B cell (primary cell): ENCODE data around the gene SEMA3E. TPM values are rescaled to one million over a fixed set of nuclear protein-coding genes. Genes with fewer than 3 reads are reported as not detected.

Experiments used
- ATAC-seq: fragments of 200-7000 bp; cut with Tn5 transposase; one replicate; pipeline ENCODE4 v1.10.0; 2021; ENCODE audit warnings: low read depth, mild to moderate bottlenecking, moderate number of reproducible peaks, moderate library complexity
- CTCF ChIA-PET: fragments of 350-600 bp; sonication (Branson Sonifier 250); formaldehyde crosslinking; loops from one replicate; lab custom pipeline; 2021; ENCODE audit warnings: antibody characterized with exemption, inconsistent platforms; lab: Charles Lee
- POLR2A ChIA-PET: fragments of 350-600 bp; sonication (Branson Sonifier 250); formaldehyde crosslinking; loops from one replicate; lab custom pipeline; 2021; ENCODE audit warnings: antibody characterized with exemption; lab: Charles Lee
- DNase-seq: peaks from one replicate; pipeline ENCODE4 v3.0.0; 2013
- H2AFZ ChIP-seq: 2 replicates; pipeline ENCODE4 v1.6.1; 2012; ENCODE audit warnings: mild to moderate bottlenecking, low read depth, low read length; ENCODE audit not compliant: insufficient read depth, poor library complexity, severe bottlenecking
- H3K27ac ChIP-seq, 2 donors: 1 replicate in 1 of 2; 2 replicates in 1 of 2; pipeline ENCODE4 v1.5.1; 2012 to 2013; ENCODE audit warnings: low read length in 2 of 2, mild to moderate bottlenecking in 2 of 2, moderate library complexity in 1 of 2
- H3K27me3 ChIP-seq, 4 experiments: fragments of 200-600 bp in 1 of 4; sonication (generic) in 1 of 4; replicated peaks in 1 of 4; 1 replicate in 2 of 4; 2 replicates in 2 of 4; pipeline versions ENCODE4 v1.6.1 to v1.7.0; 2013 to 2016; ENCODE audit warnings: low read length in 3 of 4, mild to moderate bottlenecking in 2 of 4, mixed read lengths in 1 of 4, moderate library complexity in 1 of 4; ENCODE audit not compliant: insufficient read depth in 4 of 4, control insufficient read depth in 3 of 4; ENCODE audit errors: control extremely low read depth in 1 of 4
- H3K36me3 ChIP-seq, 2 experiments: replicated peaks in 1 of 2; 1 replicate in 1 of 2; 2 replicates in 1 of 2; pipeline versions ENCODE4 v1.6.1 to v1.7.1; 2013; ENCODE audit warnings: low read length in 1 of 2; ENCODE audit not compliant: insufficient read depth in 2 of 2, control insufficient read depth in 1 of 2; ENCODE audit errors: control extremely low read depth in 1 of 2, extremely low read depth in 1 of 2
- H3K4me1 ChIP-seq, 2 donors: fragments of 200-600 bp in 1 of 2; sonication (generic) in 1 of 2; 1 replicate in 1 of 2; 2 replicates in 1 of 2; pipeline versions ENCODE4 v1.5.1 to v1.6.1; 2013 to 2017; ENCODE audit warnings: low read length in 2 of 2; ENCODE audit not compliant: control insufficient read depth in 2 of 2, insufficient read depth in 2 of 2
- H3K4me2 ChIP-seq: replicated peaks from 2 replicates; pipeline ENCODE3; 2012; ENCODE audit warnings: mild to moderate bottlenecking, low read depth, low read length; ENCODE audit not compliant: poor library complexity, severe bottlenecking
- H3K4me3 ChIP-seq, 5 experiments: fragments of 200-600 bp in 1 of 5; sonication (generic) in 1 of 5; 1 replicate in 3 of 5; 2 replicates in 2 of 5; pipeline versions ENCODE4 v1.5.1 to v1.7.0; 2011 to 2016; ENCODE audit warnings: low read length in 4 of 5, mild to moderate bottlenecking in 4 of 5, low read depth in 2 of 5, control low read depth in 1 of 5, moderate library complexity in 1 of 5; ENCODE audit not compliant: insufficient read depth in 1 of 5; ENCODE audit errors: control extremely low read depth in 1 of 5, extremely low read depth in 1 of 5
- H3K79me2 ChIP-seq: fragments of 200-600 bp; sonication (generic); one replicate; pipeline ENCODE4 v1.6.0; 2016; ENCODE audit warnings: low read length; ENCODE audit not compliant: control insufficient read depth, insufficient read depth
- H3K9ac ChIP-seq: fragments of 200-600 bp; sonication (generic); 2 replicates; pipeline ENCODE4 v1.6.1; 2017; ENCODE audit warnings: mild to moderate bottlenecking, low read length, moderate library complexity
- H3K9me3 ChIP-seq, 3 donors: one replicate each; pipeline versions ENCODE4 v1.6.1 to v1.7.1; 2013; ENCODE audit warnings: low read length in 2 of 3; ENCODE audit not compliant: control insufficient read depth in 2 of 3, insufficient read depth in 1 of 3; ENCODE audit errors: control extremely low read depth in 1 of 3
- H4K20me1 ChIP-seq: 2 replicates; pipeline ENCODE4 v1.6.0; 2012; ENCODE audit warnings: mild to moderate bottlenecking, low read length; ENCODE audit not compliant: insufficient read depth, control insufficient read depth, poor library complexity, severe bottlenecking
- H3K27ac Mint-ChIP-seq: one replicate; pipeline ENCODE4 v1.8.0; 2021; ENCODE audit warnings: mixed read lengths
- H3K27me3 Mint-ChIP-seq: one replicate; pipeline ENCODE4 v1.8.0; 2021; ENCODE audit warnings: mixed read lengths
- H3K4me1 Mint-ChIP-seq: one replicate; pipeline ENCODE4 v1.8.0; 2021; ENCODE audit warnings: mixed read lengths
- H3K4me3 Mint-ChIP-seq: one replicate; pipeline ENCODE4 v1.8.0; 2021; ENCODE audit warnings: mixed read lengths
- H3K9me3 Mint-ChIP-seq: one replicate; pipeline ENCODE4 v1.8.0; 2022; ENCODE audit warnings: mixed read lengths; ENCODE audit not compliant: insufficient read depth
- EZH2 ChIP-seq: IDR thresholded peaks from 2 replicates; pipeline ENCODE4 v1.6.1; 2012; ENCODE audit warnings: borderline replicate concordance, low read depth, mild to moderate bottlenecking, moderate library complexity, low read length; ENCODE audit not compliant: insufficient read depth, poor library complexity, severe bottlenecking
- WGBS: methylation state at CpG from one replicate; pipeline ENCODE4 v1.1.5; 2013; ENCODE audit warnings: missing lambda C conversion rate; ENCODE audit not compliant: insufficient coverage; 5-methylcytosine and 5-hydroxymethylcytosine counted together
- intact Hi-C: fragments of 100-400 bp; cut with micrococcal nuclease; formaldehyde crosslinking; loops from one replicate; pipeline ENCODE4 v1.10.0; 2022
- polyA plus RNA-seq: library from polyadenylated mRNA; depleted of rRNA; stranded (reverse); fragments of >200 nt; gene quantifications from 2 replicates; pipeline ENCODE4 v1.2.3, GENCODE V29; 2012
- total RNA-seq, 2 donors: library from RNA; stranded (reverse); fragments of 120-200 nt in 1 of 2; gene quantifications; 1 replicate in 1 of 2; 2 replicates in 1 of 2; pipeline versions ENCODE4 v1.2.3 to v1.2.4, GENCODE V29; 2013 to 2022
- TF ChIP-seq, protein P1 (sequence below): fragments of 200-600 bp; IDR thresholded peaks from one replicate; pipeline ENCODE4 v1.8.0; 2022; ENCODE audit warnings: antibody characterized with exemption, mild to moderate bottlenecking

Gene SEMA3E
- total and polyA plus RNA-seq, 2 donors (not counting 1 experiment from before 2014, with no cell fraction given) = not detected

DNA sequence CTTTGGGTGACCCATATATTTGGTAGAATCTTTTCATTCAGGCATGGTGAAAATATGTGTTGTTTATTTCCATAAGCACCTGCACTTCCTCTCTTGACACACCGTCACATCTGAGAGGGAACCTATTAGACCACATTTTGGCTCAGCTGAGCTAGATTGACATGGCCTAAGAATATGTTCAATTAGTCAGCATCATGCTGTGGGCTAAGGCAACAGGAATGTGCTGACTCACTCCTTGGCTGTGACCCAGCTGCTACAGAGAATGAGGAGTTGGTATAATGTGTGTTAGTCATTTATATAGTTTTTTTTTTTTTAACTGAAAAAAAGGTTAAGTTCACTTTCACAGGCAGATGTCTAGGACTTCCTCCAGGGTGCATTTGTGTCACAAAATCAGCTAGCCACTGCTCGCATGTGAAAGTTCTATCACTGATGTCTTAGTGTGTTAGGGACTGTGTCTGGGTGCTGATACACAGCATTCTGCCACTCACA, 180.6 kb downstream of the SEMA3E start:
- H3K27me3 Mint-ChIP-seq = no peaks in the 10 kb centered on the region
- no peak overlapping the region for H3K27ac ChIP-seq
- H2AFZ ChIP-seq = no peak overlapping the region
- no peak for TF ChIP-seq EZH2
- TF ChIP-seq, protein P1, sequence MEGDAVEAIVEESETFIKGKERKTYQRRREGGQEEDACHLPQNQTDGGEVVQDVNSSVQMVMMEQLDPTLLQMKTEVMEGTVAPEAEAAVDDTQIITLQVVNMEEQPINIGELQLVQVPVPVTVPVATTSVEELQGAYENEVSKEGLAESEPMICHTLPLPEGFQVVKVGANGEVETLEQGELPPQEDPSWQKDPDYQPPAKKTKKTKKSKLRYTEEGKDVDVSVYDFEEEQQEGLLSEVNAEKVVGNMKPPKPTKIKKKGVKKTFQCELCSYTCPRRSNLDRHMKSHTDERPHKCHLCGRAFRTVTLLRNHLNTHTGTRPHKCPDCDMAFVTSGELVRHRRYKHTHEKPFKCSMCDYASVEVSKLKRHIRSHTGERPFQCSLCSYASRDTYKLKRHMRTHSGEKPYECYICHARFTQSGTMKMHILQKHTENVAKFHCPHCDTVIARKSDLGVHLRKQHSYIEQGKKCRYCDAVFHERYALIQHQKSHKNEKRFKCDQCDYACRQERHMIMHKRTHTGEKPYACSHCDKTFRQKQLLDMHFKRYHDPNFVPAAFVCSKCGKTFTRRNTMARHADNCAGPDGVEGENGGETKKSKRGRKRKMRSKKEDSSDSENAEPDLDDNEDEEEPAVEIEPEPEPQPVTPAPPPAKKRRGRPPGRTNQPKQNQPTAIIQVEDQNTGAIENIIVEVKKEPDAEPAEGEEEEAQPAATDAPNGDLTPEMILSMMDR = no peak
- CTCF ChIA-PET = no interaction called here
- intact Hi-C loops = no loop called here
- H3K9me3 Mint-ChIP-seq = no peaks in the 10 kb centered on the region
- H3K27ac Mint-ChIP-seq = no peak overlapping the region
- no peaks in the 10 kb centered on the region for H3K36me3 ChIP-seq
- no peak overlapping the region for H3K4me2 ChIP-seq
- no peaks in the 10 kb centered on the region for H3K9me3 ChIP-seq
- H3K4me3 ChIP-seq = no peak overlapping the region
- no peaks in the 10 kb centered on the region for H4K20me1 ChIP-seq
- WGBS = no CpG with 5 or more reads among the region's 2 CpGs
- POLR2A ChIA-PET = no interaction called here
- H3K9ac ChIP-seq = no peak overlapping the region
- no peaks in the 10 kb centered on the region for H3K4me1 ChIP-seq
- no peaks in the 10 kb centered on the region for H3K79me2 ChIP-seq
- H3K4me3 Mint-ChIP-seq = no peak overlapping the region
- no peaks in the 10 kb centered on the region for H3K4me1 Mint-ChIP-seq
- DNase-seq (no peak), ATAC-seq (no peak)
- H3K27me3 ChIP-seq = no peaks in the 10 kb centered on the region

DNA sequence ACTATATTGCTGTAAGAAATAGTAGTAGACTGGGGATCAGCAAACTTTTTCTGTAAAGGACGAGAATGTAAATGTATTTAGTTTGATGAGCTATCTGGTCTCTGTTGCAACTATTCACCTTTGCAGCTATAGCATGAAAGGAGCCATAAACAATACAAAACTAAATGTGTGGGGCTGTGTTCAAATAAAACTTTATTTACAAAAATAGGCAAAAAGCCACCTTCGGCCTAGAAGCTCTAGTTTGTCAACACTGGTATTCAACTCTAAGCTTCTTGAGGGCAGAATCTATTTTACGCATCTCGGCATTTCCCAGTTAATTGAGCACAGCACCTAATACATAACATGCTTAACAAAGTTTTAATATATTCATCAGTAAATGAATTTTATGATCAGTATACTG, 181.4 kb downstream of the SEMA3E start:
- no CpG with 5 or more reads among the region's 4 CpGs for WGBS
- Histone ChIP-seq H3K9ac (no peak overlapping the region), H2AFZ (no peak overlapping the region), H3K4me3 (no peak overlapping the region), H3K4me1 (no peaks in the 10 kb centered on the region), H3K79me2 (no peaks in the 10 kb centered on the region), H3K4me2 (no peak overlapping the region), H4K20me1 (no peaks in the 10 kb centered on the region), H3K27me3 (no peaks in the 10 kb centered on the region), H3K36me3 (no peaks in the 10 kb centered on the region), H3K27ac (no peak overlapping the region), H3K9me3 (no peaks in the 10 kb centered on the region)
- no peaks in the 10 kb centered on the region for H3K27me3 Mint-ChIP-seq
- ChIA-PET POLR2A (no interaction called here), CTCF (no interaction called here)
- no peak for DNase-seq
- no peaks in the 10 kb centered on the region for H3K9me3 Mint-ChIP-seq
- TF ChIP-seq, protein P1 = no peak
- no peak for TF ChIP-seq EZH2
- ATAC-seq = no peak
- no peaks in the 10 kb centered on the region for H3K4me1 Mint-ChIP-seq
- H3K4me3 Mint-ChIP-seq = no peak overlapping the region
- H3K27ac Mint-ChIP-seq = no peak overlapping the region
- intact Hi-C loops = no loop called here
